Activated B cell treated with CpG ODN at 0.5 μM for 24 hours (primary cell): ENCODE data around the gene POLR2M. TPM values are rescaled to one million over a fixed set of nuclear protein-coding genes. Genes with fewer than 3 reads are reported as not detected.
A peak's percentile ranks its signal among the peaks of the same experiment; 100 is the strongest.

ENCODE experiments used
- ATAC-seq: fragments of 200-7000 bp; cut with Tn5 transposase; one replicate; pipeline ENCODE4 v1.10.0; 2021; ENCODE audit warnings: low read depth, mild to moderate bottlenecking, moderate library complexity
- CTCF ChIA-PET: fragments of 350-600 bp; sonication (Branson Sonifier 250); formaldehyde crosslinking; loops from one replicate; lab custom pipeline; 2021; ENCODE audit warnings: antibody characterized with exemption; lab: Charles Lee
- POLR2A ChIA-PET: fragments of 350-600 bp; sonication (Branson Sonifier 250); formaldehyde crosslinking; loops from one replicate; lab custom pipeline; 2021; ENCODE audit warnings: antibody characterized with exemption; lab: Charles Lee
- DNase-seq: peaks from one replicate; pipeline ENCODE4 v3.0.0; 2022
- H3K27ac Mint-ChIP-seq: one replicate; pipeline ENCODE4 v1.8.0; 2020; ENCODE audit warnings: mixed read lengths
- H3K27me3 Mint-ChIP-seq: one replicate; pipeline ENCODE4 v1.8.0; 2021; ENCODE audit warnings: mixed read lengths
- H3K36me3 Mint-ChIP-seq: one replicate; pipeline ENCODE4 v1.8.0; 2021; ENCODE audit warnings: low read depth, mixed read lengths
- H3K4me1 Mint-ChIP-seq: one replicate; pipeline ENCODE4 v1.8.0; 2021; ENCODE audit warnings: mixed read lengths
- H3K4me3 Mint-ChIP-seq: one replicate; pipeline ENCODE4 v1.8.0; 2020; ENCODE audit warnings: mild to moderate bottlenecking, mixed read lengths
- H3K9me3 Mint-ChIP-seq: one replicate; pipeline ENCODE4 v1.8.0; 2020; ENCODE audit warnings: mixed read lengths
- CTCF ChIP-seq: fragments of 200-600 bp; IDR thresholded peaks from one replicate; pipeline ENCODE4 v1.8.0; 2022; ENCODE audit warnings: antibody characterized with exemption, mild to moderate bottlenecking
- intact Hi-C: fragments of 100-400 bp; cut with micrococcal nuclease; formaldehyde crosslinking; loops from one replicate; pipeline ENCODE4 v1.15.1; 2024
- total RNA-seq: library from RNA; stranded (reverse); gene quantifications from 2 replicates; pipeline ENCODE4 v1.2.3, GENCODE V29; 2022

POLR2M gene
- total RNA-seq, 1 donor from 2014 or later: 65.2 TPM

GRCh38 chr15:57728436-57728835 lies 21.9 kb downstream of the POLR2M start:
- Mint-ChIP-seq H3K4me3 (no peak overlapping the region), H3K4me1 (no peaks in the 10 kb centered on the region), H3K9me3 (no peaks in the 10 kb centered on the region), H3K27me3 (no peaks in the 10 kb centered on the region), H3K27ac (no peak overlapping the region), H3K36me3 (peaks cover 8% of the 10 kb centered on the region)
- ATAC-seq (no peak), DNase-seq (no peak)
- intact Hi-C loops: no loop called here
- ChIA-PET CTCF (no interaction called here), POLR2A (no interaction called here)
- TF ChIP-seq CTCF: no peak

DNA sequence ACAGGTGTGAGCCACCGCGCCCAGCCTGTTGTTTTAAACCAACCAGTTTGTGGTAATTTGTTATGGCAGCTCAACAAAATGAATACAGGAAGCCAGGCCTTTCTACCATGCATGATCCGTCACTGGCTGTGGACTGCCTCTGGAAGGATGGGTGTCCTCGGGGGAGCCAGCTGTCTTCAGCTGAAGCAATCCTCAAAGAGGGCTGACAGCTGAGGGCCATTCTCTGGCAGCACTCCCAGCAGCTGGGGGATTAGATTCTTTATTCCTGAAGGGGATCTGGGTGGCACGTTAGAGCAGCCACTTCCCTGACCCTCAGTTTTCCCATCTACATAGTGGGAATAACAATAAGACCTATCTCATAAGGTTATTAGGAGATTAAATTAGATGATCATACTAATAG lies 24.4 kb downstream of the POLR2M start:
- intact Hi-C loops: no loop called here
- no peaks in the 10 kb centered on the region for H3K27me3 Mint-ChIP-seq
- no peak for ATAC-seq
- no peak overlapping the region for H3K27ac Mint-ChIP-seq
- no peak overlapping the region for H3K4me3 Mint-ChIP-seq
- H3K36me3 Mint-ChIP-seq: no peaks in the 10 kb centered on the region
- ChIA-PET POLR2A (no interaction called here), CTCF (no interaction called here)
- H3K9me3 Mint-ChIP-seq: no peaks in the 10 kb centered on the region
- DNase-seq: no peak
- TF ChIP-seq CTCF: no peak
- H3K4me1 Mint-ChIP-seq: no peaks in the 10 kb centered on the region

DNA sequence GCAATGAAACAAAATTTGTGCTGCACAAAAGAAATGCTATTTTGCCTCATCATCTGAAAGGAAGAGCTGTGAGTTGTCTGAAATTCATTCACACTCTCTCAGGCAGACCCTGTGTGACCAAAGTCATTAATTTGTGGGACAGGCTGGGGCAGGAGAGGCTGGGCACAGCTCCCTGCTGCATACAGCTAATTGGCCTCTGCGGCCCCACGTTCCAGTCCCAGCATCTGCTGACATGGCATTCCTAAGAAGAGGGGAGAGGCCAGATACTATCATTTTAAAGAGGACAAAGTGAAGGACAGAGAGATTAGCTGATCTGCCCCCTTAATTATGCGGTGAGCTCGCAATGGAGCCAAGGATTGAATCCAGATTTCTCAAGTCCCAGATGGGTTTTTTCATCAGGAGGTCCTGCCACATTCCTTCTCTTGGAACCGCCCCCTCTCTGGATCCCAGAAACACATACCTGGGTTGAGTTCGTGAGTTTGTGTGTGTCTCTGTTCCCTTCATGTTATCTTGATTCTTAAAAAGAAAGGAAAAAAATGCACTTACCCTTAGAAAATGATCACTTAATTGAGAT lies 25.1 kb downstream of the POLR2M start:
- no peaks in the 10 kb centered on the region for H3K36me3 Mint-ChIP-seq

DNA sequence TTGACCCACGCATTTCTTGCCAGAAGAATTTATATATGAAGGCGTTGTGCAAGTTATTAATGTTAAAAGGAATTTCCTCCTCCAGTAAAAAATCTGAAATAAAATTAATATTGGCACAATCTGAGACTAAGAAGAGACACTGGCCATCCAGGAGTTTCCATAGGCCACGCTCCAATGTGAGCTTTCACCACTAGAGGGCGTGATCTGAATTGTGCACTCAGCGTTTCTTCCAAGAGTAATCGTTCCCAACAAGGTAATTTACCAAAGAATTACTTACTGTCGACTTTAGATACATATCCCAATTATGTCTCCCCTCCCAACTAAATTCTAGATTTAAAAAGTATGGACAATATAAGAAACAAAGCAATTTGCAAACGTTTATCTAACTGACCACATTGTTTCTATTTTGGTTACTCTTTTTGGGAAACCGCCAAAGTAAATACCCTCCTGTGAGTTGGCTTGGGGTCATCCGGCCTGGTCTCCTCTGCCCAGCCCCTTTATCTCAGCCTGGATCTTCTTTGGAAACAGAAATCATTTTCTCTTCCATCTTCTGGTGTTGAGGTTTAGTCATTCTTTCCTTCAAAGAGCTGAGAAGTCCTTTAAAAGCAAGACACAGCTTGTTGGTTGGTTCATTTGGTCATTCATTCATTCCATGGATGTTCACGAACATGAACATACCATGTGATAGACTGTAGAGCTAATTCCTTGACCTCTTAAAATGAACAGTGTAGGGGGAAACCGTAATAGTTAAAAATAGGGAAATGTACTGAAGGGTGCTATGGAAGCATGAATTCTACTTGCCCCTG lies 26.2 kb downstream of the POLR2M start:
- peak; percentile 49 for ATAC-seq
- H3K27ac Mint-ChIP-seq: no peak overlapping the region

More for the DNA sequence above, 25.1 kb downstream of the POLR2M start:
- CTCF ChIA-PET: interaction anchor here (0.8 to 1.9 kb wide), 3 partner anchors 9 to 172 kb away, joined by 3 to 10 read pairs (median 6); no protein-coding TSS in a partner anchor
- DNase-seq (no peak), ATAC-seq (no peak)
- intact Hi-C loops: no loop called here
- Mint-ChIP-seq H3K27me3 (no peaks in the 10 kb centered on the region), H3K4me3 (no peak overlapping the region), H3K9me3 (no peaks in the 10 kb centered on the region), H3K27ac (no peak overlapping the region), H3K4me1 (no peaks in the 10 kb centered on the region)
- TF ChIP-seq CTCF: no peak
- POLR2A ChIA-PET: interaction anchor here (1.5 kb wide), 1 partner anchor 25 kb away, joined by 5 read pairs; the partner anchor contains the start of gene POLR2M

More for the DNA sequence above, 26.2 kb downstream of the POLR2M start:
- H3K36me3 Mint-ChIP-seq: no peaks in the 10 kb centered on the region
- DNase-seq: no peak
- no peak overlapping the region for H3K4me3 Mint-ChIP-seq
- no peaks in the 10 kb centered on the region for H3K9me3 Mint-ChIP-seq
- CTCF ChIA-PET: interaction anchor here (0.8 to 1.9 kb wide), 13 partner anchors 8 to 204 kb away, joined by 3 to 10 read pairs (median 4); no protein-coding TSS in a partner anchor
- intact Hi-C loops: no loop called here
- TF ChIP-seq CTCF: no peak
- no peaks in the 10 kb centered on the region for H3K4me1 Mint-ChIP-seq
- H3K27me3 Mint-ChIP-seq: no peaks in the 10 kb centered on the region
- POLR2A ChIA-PET: interaction anchor here (1.5 kb wide), 1 partner anchor 26 kb away, joined by 5 read pairs; the partner anchor contains the start of gene POLR2M
